Renal cortex interstitium (tissue), 11 donors: ENCODE data around the gene PCDHGA8. TPM values are rescaled to one million over a fixed set of nuclear protein-coding genes. Genes with fewer than 3 reads are reported as not detected.
A peak's percentile ranks its signal among the peaks of the same experiment; 100 is the strongest.
"Not testable (repeated sequence)": the region's sequence is repeated elsewhere in the genome, so short reads cannot be mapped to it uniquely, and the experiment has no call there.

Experiments used
- DNase-seq, 11 donors: peaks; one replicate each; pipeline ENCODE4 v3.0.0-alpha.2; 2013; ENCODE audit warnings: low read depth in 9 of 11, low spot score in 4 of 11; ENCODE audit errors: extremely low read depth in 1 of 11
- polyA plus RNA-seq, 3 donors: library from polyadenylated mRNA; unstranded; fragments of 120-200 nt; gene quantifications; one replicate each; pipeline ENCODE4 v1.2.1, GENCODE V29; 2013; ENCODE audit not compliant: insufficient read length in 3 of 3

Gene PCDHGA8
- polyA plus RNA-seq, 3 donors = 0.58 to 1.0 (median 0.61) TPM

- no peak for DNase-seq
Observed at GRCh38 chr5:141419074-141419880, 26.8 kb downstream of the PCDHGA8 start.

DNA sequence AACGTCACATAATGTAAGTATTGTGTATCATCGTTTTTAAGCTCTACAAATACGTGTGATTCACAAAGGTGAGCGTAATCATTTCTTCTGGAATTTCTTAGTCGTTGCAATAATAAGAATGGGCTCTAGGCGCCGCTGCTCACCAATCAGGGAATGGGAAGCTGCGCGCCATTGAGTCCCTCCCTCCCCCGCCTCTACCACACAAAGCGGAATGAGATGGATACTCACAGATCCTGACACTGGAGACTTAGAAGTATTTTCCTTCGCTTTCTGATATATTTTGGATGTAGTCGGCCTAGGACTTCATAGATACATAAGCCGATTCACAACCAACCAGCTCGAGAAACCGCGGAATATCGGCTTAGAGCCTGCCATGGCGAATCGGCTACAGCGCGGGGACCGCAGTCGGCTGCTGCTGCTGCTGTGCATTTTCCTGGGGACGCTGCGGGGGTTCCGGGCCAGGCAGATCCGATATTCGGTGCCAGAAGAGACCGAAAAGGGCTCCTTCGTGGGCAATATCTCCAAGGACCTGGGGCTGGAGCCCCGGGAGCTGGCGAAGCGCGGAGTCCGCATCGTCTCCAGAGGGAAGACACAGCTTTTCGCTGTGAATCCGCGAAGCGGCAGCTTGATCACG, 28.5 kb downstream of the PCDHGA8 start, which contains the start of gene PCDHGA11:
Gene PCDHGA11 (plus strand): TSS at position 197 of the 634 bp plus-strand sequence. CDS start 177 bp downstream, at position 374.
- DNase-seq = peak in 1 of 11 donors; percentile 22

GRCh38 chr5:141421489-141421855, 29.0 kb downstream of the PCDHGA8 start:
- DNase-seq = no peak

DNA sequence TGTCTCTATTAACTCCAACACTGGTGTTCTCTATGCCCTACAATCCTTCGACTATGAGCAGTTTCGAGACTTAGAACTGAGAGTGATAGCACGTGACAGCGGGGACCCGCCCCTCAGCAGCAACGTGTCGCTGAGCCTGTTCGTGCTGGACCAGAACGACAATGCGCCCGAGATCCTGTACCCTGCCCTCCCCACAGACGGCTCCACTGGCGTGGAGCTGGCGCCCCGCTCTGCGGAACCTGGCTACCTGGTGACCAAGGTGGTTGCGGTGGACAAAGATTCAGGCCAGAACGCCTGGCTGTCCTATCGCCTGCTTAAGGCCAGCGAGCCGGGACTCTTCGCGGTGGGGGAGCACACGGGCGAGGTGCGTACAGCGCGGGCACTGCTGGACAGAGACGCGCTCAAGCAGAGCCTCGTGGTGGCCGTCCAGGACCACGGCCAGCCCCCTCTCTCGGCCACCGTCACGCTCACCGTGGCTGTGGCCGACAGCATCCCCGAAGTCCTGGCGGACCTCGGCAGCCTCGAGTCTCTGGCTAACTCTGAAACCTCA, 30.4 kb downstream of the PCDHGA8 start:
- no peak for DNase-seq

GRCh38 chr5:141427783-141428426, 35.5 kb downstream of the PCDHGA8 start:
- DNase-seq = no peak

DNA sequence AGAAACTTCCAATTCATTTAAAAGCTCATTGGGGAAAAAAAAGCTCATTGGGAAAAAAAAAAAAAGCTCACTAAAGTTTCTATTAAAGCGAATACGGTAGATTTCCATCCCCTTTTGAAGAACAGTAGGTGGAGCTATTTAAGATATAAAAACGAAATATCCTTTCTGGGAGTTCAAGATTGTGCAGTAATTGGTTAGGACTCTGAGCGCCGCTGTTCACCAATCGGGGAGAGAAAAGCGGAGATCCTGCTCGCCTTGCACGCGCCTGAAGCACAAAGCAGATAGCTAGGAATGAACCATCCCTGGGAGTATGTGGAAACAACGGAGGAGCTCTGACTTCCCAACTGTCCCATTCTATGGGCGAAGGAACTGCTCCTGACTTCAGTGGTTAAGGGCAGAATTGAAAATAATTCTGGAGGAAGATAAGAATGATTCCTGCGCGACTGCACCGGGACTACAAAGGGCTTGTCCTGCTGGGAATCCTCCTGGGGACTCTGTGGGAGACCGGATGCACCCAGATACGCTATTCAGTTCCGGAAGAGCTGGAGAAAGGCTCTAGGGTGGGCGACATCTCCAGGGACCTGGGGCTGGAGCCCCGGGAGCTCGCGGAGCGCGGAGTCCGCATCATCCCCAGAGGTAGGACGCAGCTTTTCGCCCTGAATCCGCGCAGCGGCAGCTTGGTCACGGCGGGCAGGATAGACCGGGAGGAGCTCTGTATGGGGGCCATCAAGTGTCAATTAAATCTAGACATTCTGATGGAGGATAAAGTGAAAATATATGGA, 38.1 kb downstream of the PCDHGA8 start, which contains the start of gene PCDHGA12:
Gene PCDHGA12 (plus strand): TSS at position 176 of the 782 bp plus-strand sequence. CDS start 253 bp downstream, at position 429.
- peak in 1 of 11 donors; percentile 11 for DNase-seq

- DNase-seq = no peak
Observed at GRCh38 chr5:141431286-141431685, 38.9 kb downstream of the PCDHGA8 start.

- not testable (repeated sequence) for DNase-seq
Observed at GRCh38 chr5:141432308-141432707, 39.9 kb downstream of the PCDHGA8 start.

- DNase-seq = not testable (repeated sequence)
Observed at GRCh38 chr5:141432726-141433125, 40.3 kb downstream of the PCDHGA8 start.

GRCh38 chr5:141434006-141434405, 41.6 kb downstream of the PCDHGA8 start:
- no peak for DNase-seq

GRCh38 chr5:141437221-141437620, 44.8 kb downstream of the PCDHGA8 start:
- DNase-seq = no peak

DNA sequence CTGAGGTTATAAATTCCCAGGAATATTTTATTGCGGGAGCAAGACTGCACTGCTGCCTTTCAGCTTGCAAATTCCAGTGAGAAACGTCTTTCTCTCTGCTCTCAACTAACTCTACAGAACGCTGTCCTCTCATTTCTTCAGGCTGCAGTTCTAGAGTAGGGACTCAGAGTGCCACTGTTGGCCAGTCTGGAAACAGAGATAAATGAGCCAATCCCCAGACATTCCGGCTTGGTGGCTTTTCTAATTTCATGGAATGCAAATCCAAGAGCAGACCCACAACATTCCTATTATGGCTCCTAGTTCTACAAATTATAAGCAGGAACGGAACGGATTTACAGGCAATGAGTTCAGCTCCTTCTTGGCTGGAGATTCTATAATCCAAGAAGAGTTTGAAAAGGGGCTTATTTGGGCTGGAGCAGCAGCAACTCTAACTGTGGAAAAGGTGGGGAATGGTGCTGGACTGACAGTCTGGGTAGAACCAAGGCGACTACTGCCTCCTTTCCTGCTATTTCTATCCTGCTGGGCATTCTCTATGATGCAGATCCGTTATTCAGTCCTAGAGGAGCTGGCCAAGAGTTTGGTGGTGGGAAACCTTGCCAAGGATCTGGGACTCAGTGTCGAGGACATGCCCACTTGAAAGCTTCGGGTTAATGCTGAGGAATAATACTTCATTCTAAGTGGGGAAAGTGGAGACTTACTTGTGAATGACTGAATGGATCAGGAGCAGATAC, 47.1 kb downstream of the PCDHGA8 start:
- no peak for DNase-seq

GRCh38 chr5:141440341-141440740, 47.9 kb downstream of the PCDHGA8 start:
- no peak for DNase-seq

DNA sequence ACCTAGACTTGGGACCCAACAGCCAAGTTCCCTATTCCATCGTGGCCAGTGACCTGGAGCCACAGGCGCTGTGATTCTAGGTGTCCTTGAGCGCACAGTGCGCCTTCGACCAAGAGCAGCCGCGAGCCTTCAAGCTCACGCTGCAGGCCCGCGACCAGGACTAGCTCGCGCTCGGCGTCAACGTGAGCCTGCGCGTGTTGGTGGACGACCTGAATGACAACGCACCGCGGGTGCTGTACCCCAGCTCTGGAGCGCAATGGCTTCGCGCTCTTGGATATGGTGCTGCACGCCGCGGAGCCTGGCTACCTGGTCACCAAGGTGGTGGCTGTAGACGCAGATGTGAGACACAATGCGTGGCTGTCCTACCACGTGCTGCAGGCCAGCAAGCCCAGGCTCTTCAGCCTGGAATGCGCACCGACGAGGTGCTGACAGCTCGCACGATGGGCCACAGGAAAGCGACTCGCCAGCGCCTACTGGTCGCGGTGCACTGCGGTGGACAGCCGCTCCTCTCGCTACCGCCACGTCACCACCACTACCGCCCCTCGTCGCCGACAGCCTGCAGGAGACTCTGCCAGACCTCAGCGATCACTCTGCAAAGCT, 49.2 kb downstream of the PCDHGA8 start:
- no peak for DNase-seq
